Measurements from ENCODE around the gene JOSD1.

- TF ChIP-seq POLR2A (IDR thresholded peaks at IDR 0.05) (no peak), EP300 (IDR thresholded peaks at IDR 0.05) (no peak)
Observed at GRCh38 chr22:38704654-38705234, 4.0 kb upstream of the JOSD1 start.
